DND-41 (cell line): ENCODE results near the gene VWA2.

ENCODE experiments used
- ATAC-seq: fragments of 200-7000 bp; cut with Tn5 transposase; 3 replicates; pipeline ENCODE4 v1.9.1; 2021; ENCODE audit warnings: low read depth; ENCODE audit not compliant: insufficient read depth
- DNase-seq: peaks from one replicate; pipeline ENCODE4 v3.0.0-alpha.2; 2020
- H2AFZ ChIP-seq: 2 replicates; pipeline ENCODE4 v1.6.0; 2012; ENCODE audit warnings: low read depth, low read length
- H3K27ac ChIP-seq: 2 replicates; pipeline ENCODE4 v1.5.1; 2012; ENCODE audit warnings: low read length, inconsistent platforms
- H3K27me3 ChIP-seq: fragments of 200-600 bp; sonication (generic); 2 replicates; pipeline ENCODE4 v1.6.0; 2012; ENCODE audit warnings: low read length, mild to moderate bottlenecking, inconsistent platforms; ENCODE audit not compliant: insufficient read depth, poor library complexity
- H3K36me3 ChIP-seq: 2 replicates; pipeline ENCODE4 v1.5.1; 2012; ENCODE audit warnings: low read length, inconsistent platforms; ENCODE audit not compliant: insufficient read depth
- H3K4me1 ChIP-seq: 2 replicates; pipeline ENCODE4 v1.5.1; 2012; ENCODE audit warnings: mild to moderate bottlenecking, low read length; ENCODE audit not compliant: insufficient read depth
- H3K4me2 ChIP-seq: 2 replicates; pipeline ENCODE4 v1.6.0; 2012; ENCODE audit warnings: mild to moderate bottlenecking, moderate library complexity, low read length, inconsistent platforms; ENCODE audit not compliant: insufficient read depth
- H3K4me3 ChIP-seq, 2 experiments: fragments of 200-600 bp in 1 of 2; shearing (Covaris generic) in 1 of 2; 2 replicates each; pipeline ENCODE4 v1.5.1; 2012 to 2016; ENCODE audit warnings: inconsistent platforms in 2 of 2, low read length in 2 of 2, mild to moderate bottlenecking in 2 of 2, low read depth in 1 of 2, moderate library complexity in 1 of 2
- H3K79me2 ChIP-seq: 2 replicates; pipeline ENCODE4 v1.6.0; 2012; ENCODE audit warnings: low read length, inconsistent platforms; ENCODE audit not compliant: insufficient read depth
- H3K9ac ChIP-seq: 2 replicates; pipeline ENCODE4 v1.6.0; 2012; ENCODE audit warnings: low read depth, mild to moderate bottlenecking, inconsistent platforms, low read length, moderate library complexity
- H3K9me3 ChIP-seq: 2 replicates; pipeline ENCODE4 v1.5.1; 2012; ENCODE audit warnings: low read length, moderate library complexity, mild to moderate bottlenecking, inconsistent platforms; ENCODE audit not compliant: insufficient read depth, severe bottlenecking
- H4K20me1 ChIP-seq: 2 replicates; pipeline ENCODE4 v1.6.0; 2012; ENCODE audit warnings: low read length; ENCODE audit not compliant: insufficient read depth
- CTCF ChIP-seq: IDR thresholded peaks from 2 replicates; pipeline ENCODE4 v1.5.1; 2012; ENCODE audit warnings: borderline replicate concordance, low read length, moderate library complexity, mild to moderate bottlenecking; ENCODE audit not compliant: poor library complexity, severe bottlenecking; ENCODE audit errors: extremely low read depth
- EZH2 ChIP-seq: IDR thresholded peaks from 3 replicates; pipeline ENCODE4 v1.6.1; 2012; ENCODE audit warnings: borderline replicate concordance, low read depth, mild to moderate bottlenecking, moderate library complexity, low read length, inconsistent platforms; ENCODE audit not compliant: severe bottlenecking

Gene VWA2

DNA sequence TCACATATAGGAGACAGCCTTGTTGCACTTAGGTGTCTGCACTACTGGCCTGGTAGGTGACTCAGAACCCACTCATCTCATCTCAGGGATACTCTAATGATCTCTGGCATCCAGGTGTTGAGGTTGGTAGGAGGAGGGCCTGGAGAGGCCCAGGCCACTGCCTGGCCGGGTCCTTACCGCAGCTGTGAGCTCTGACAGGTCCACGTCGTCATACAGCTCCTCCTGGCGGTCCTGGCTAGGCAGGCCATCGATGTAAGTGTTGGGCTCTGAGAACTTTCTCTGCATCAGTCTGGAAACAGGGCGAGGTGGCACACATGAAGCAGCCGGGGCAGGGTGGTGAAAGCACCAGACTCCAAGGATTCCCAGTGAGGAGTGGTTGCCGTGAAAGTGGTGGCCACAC, 62.1 kb downstream of the VWA2 start:
- H3K4me3 ChIP-seq, result no peak overlapping the region
- peaks cover 2% of the 10 kb centered on the region for H3K9me3 ChIP-seq
- H3K4me2 ChIP-seq, result no peak overlapping the region
- DNase-seq, result no peak
- peaks cover 2% of the 10 kb centered on the region for H3K27me3 ChIP-seq
- TF ChIP-seq CTCF (no peak), EZH2 (no peak)
- no peaks in the 10 kb centered on the region for H3K4me1 ChIP-seq
- H3K79me2 ChIP-seq, result no peaks in the 10 kb centered on the region
- H2AFZ ChIP-seq, result no peak overlapping the region
- H3K9ac ChIP-seq, result no peak overlapping the region
- H3K27ac ChIP-seq, result no peak overlapping the region
- H4K20me1 ChIP-seq, result no peaks in the 10 kb centered on the region
- no peak for ATAC-seq
- no peaks in the 10 kb centered on the region for H3K36me3 ChIP-seq

GRCh38 chr10:114301951-114302710, 63.1 kb downstream of the VWA2 start:
- no peak overlapping the region for H3K4me2 ChIP-seq

GRCh38 chr10:114303556-114303955, 64.5 kb downstream of the VWA2 start:
- Histone ChIP-seq H3K9ac (no peak overlapping the region), H3K4me1 (no peaks in the 10 kb centered on the region), H3K9me3 (no peaks in the 10 kb centered on the region), H3K79me2 (no peaks in the 10 kb centered on the region), H2AFZ (no peak overlapping the region), H3K27me3 (peaks cover 8% of the 10 kb centered on the region), H3K27ac (no peak overlapping the region), H4K20me1 (no peaks in the 10 kb centered on the region), H3K4me3 (no peak overlapping the region), H3K36me3 (no peaks in the 10 kb centered on the region), H3K4me2 (no peak overlapping the region)
- no peak for ATAC-seq
- TF ChIP-seq CTCF (no peak), EZH2 (no peak)
- DNase-seq, result no peak

More at GRCh38 chr10:114301951-114302710, 63.1 kb downstream of the VWA2 start:
- no peak overlapping the region for H3K4me3 ChIP-seq
- no peak for DNase-seq
- no peak overlapping the region for H3K27ac ChIP-seq
- H3K36me3 ChIP-seq, result no peaks in the 10 kb centered on the region
- no peak overlapping the region for H3K9ac ChIP-seq
- H3K79me2 ChIP-seq, result no peaks in the 10 kb centered on the region
- H2AFZ ChIP-seq, result no peak overlapping the region
- H3K9me3 ChIP-seq, result no peaks in the 10 kb centered on the region
- H3K27me3 ChIP-seq, result peaks cover 4% of the 10 kb centered on the region
- H3K4me1 ChIP-seq, result no peaks in the 10 kb centered on the region
- H4K20me1 ChIP-seq, result no peaks in the 10 kb centered on the region
- TF ChIP-seq CTCF, result no peak
- no peak for TF ChIP-seq EZH2
- no peak for ATAC-seq
